ENCODE results near the gene GMPR. TPM values are rescaled to one million over a fixed set of nuclear protein-coding genes. Genes with fewer than 3 reads are reported as not detected.

Gene GMPR
- total RNA-seq, 6 experiments from 2014 or later = 4.7 to 9.1 (median 5.4) TPM

DNA sequence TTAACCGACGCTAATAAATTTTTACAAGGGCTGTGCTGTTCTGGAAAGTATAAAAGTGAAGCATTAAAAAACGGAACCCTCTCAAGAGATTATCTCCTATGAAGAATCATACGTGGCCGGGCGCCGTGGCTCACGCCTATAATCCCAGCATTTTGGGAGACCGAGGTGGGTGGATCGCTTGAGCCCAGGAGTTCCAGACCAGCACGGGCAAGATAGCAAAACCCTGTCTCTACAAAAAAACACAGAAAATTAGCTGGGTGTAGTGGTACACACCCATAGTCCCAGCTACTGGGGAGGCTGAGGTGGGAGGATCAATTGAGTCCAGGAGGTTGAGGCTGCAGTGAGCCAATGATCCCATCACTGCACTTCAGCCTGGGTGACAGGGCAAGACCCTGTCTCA lies 83.4 kb downstream of the GMPR start:
- Mint-ChIP-seq H3K27ac (no peak overlapping the region), H3K9me3 (no peaks in the 10 kb centered on the region), H3K36me3 (ENCODE audit: low read depth) (peaks cover 12% of the 10 kb centered on the region), H3K4me3 (no peak overlapping the region), H3K4me1 (ENCODE audit: low read depth) (peaks cover 78% of the 10 kb centered on the region), H3K27me3 (ENCODE audit: insufficient read depth) (peaks cover 3% of the 10 kb centered on the region; the same call in 1 of the 2 replicates)
- TF ChIP-seq, protein P1, sequence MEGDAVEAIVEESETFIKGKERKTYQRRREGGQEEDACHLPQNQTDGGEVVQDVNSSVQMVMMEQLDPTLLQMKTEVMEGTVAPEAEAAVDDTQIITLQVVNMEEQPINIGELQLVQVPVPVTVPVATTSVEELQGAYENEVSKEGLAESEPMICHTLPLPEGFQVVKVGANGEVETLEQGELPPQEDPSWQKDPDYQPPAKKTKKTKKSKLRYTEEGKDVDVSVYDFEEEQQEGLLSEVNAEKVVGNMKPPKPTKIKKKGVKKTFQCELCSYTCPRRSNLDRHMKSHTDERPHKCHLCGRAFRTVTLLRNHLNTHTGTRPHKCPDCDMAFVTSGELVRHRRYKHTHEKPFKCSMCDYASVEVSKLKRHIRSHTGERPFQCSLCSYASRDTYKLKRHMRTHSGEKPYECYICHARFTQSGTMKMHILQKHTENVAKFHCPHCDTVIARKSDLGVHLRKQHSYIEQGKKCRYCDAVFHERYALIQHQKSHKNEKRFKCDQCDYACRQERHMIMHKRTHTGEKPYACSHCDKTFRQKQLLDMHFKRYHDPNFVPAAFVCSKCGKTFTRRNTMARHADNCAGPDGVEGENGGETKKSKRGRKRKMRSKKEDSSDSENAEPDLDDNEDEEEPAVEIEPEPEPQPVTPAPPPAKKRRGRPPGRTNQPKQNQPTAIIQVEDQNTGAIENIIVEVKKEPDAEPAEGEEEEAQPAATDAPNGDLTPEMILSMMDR (IDR thresholded peaks at IDR 0.05) = no peak
- DNase-seq = no peak

DNA sequence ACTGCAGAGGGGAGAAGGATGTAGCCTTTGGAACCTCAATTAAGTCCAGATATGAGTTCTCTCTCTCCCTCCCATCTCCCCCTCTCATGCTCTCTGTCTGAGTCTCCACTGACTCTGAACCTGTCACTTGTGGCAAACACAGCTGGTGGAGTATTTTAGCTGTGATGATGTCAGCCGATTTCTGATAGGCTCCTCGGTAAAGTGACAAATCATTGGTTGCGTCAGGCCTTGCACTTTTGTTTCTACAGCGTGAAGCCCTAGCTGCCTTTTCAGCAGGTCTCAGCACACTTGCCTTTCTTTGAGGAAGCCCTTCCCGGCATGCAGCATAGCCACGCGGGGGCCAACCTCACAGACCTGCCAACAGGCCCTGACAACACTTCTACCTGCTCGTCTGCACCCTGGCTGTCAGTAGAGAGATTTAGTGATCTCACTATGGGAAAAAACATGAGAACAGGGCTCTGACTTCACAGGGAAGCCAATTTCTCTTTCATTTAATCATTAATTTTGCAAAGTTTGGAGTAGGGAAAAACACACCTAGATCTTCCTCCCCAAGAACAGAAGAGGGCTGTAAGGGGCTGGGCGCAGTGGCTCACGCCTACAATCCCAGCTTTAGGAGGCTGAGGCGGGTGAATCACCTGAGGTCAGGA lies 84.4 kb downstream of the GMPR start:
- TF ChIP-seq, protein P1 (IDR thresholded peaks at IDR 0.05) = no peak
- peak; percentile 87 for DNase-seq
- peak overlapping the region; percentile 88 for H3K27ac Mint-ChIP-seq
- no peaks in the 10 kb centered on the region for H3K9me3 Mint-ChIP-seq
- H3K27me3 Mint-ChIP-seq (ENCODE audit: insufficient read depth) = peaks cover 3% of the 10 kb centered on the region; the same call in 1 of the 2 replicates
- H3K4me1 Mint-ChIP-seq (ENCODE audit: low read depth) = peaks cover 68% of the 10 kb centered on the region
- peak overlapping the region; percentile 76 for H3K4me3 Mint-ChIP-seq
- H3K36me3 Mint-ChIP-seq (ENCODE audit: low read depth) = peaks cover 12% of the 10 kb centered on the region

DNA sequence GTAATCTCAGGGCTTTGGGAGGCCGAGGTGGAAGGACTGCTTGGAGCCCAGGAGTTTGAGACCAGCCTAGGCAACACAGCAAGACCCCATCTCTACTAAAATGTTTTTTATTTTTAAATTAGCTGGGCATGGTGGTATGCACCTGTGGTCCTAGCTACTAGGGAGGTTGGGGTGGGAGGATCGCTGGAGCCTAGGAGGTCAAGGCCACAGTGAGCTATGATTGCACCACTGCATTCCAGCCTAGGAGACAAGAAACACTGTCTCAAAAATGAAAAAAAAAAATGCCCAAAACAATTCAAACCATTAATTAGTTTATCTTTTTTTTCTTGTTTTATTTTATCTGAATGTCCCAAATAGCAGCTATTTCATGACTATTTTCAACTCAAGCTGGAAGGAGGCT lies 85.8 kb downstream of the GMPR start:
- H3K9me3 Mint-ChIP-seq = no peaks in the 10 kb centered on the region
- H3K27ac Mint-ChIP-seq = no peak overlapping the region
- no peak for DNase-seq
- peaks cover 12% of the 10 kb centered on the region for H3K36me3 Mint-ChIP-seq (ENCODE audit: low read depth)
- peaks cover 54% of the 10 kb centered on the region for H3K4me1 Mint-ChIP-seq (ENCODE audit: low read depth)
- H3K27me3 Mint-ChIP-seq (ENCODE audit: insufficient read depth) = peaks cover 6% of the 10 kb centered on the region
- TF ChIP-seq, protein P1 (IDR thresholded peaks at IDR 0.05) = no peak
- no peak overlapping the region for H3K4me3 Mint-ChIP-seq

DNA sequence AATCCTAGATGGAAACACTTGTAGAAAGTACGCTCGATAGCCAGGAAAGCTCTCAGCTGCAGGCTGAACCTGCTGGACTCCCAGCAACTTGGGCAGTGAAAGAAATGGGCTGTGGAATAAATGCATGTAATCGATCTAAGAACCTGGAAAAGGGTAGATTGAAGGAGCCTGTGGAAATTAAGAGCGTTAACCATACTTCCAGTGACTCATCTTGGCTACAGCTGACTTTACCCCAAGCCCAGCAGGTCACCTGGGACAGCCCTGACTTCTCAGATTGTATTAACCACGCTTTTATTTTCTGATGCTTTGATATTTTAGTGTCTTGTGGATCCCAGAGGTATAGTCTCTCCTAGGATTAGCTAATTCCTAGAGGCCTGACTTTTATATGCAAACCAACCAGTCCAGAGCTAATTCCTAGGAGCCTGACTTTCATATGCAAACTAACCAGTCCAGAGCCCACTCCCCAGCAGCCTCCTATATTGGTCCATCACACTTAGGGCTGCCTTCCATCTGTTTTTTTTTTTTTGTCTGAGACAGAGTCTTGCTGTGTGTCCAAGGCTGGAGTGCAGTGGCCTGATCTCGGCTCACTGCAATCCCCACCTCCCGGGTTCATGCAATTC lies 86.3 kb downstream of the GMPR start:
- DNase-seq = no peak
- TF ChIP-seq, protein P1 (IDR thresholded peaks at IDR 0.05) = no peak
- peaks cover 49% of the 10 kb centered on the region for H3K4me1 Mint-ChIP-seq (ENCODE audit: low read depth)
- H3K36me3 Mint-ChIP-seq (ENCODE audit: low read depth) = peaks cover 12% of the 10 kb centered on the region
- H3K4me3 Mint-ChIP-seq = no peak overlapping the region
- H3K27ac Mint-ChIP-seq = no peak overlapping the region
- peaks cover 6% of the 10 kb centered on the region for H3K27me3 Mint-ChIP-seq (ENCODE audit: insufficient read depth)
- H3K9me3 Mint-ChIP-seq = no peaks in the 10 kb centered on the region

DNA sequence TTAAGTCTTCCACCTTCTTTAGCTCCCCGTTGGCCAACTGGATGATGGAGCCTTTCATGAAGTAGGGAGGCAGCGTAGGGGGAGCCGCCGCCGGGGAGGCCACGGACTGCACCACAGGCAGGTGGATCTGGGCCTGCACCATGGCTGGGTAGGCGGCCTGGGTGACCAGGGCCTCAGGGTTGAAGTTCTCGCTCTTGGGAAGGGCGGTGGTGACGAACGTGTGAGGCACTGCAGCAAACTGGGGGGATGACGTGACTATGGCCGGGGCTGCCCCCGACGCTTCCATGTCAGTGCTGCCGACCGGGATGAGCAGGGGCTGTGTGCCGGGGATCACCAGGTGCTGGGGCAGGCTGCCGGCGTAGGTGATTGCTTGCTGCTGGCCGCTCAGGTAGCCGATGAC lies 88.1 kb downstream of the GMPR start:
- no peak overlapping the region for H3K4me3 Mint-ChIP-seq
- H3K36me3 Mint-ChIP-seq (ENCODE audit: low read depth) = peaks cover 12% of the 10 kb centered on the region
- H3K27ac Mint-ChIP-seq = no peak overlapping the region
- H3K4me1 Mint-ChIP-seq (ENCODE audit: low read depth) = peaks cover 31% of the 10 kb centered on the region
- TF ChIP-seq, protein P1 (IDR thresholded peaks at IDR 0.05) = no peak
- H3K27me3 Mint-ChIP-seq (ENCODE audit: insufficient read depth) = peaks cover 6% of the 10 kb centered on the region
- no peak for DNase-seq
- H3K9me3 Mint-ChIP-seq = no peaks in the 10 kb centered on the region
